Urothelium cell line (cell line): ENCODE results near the gene TPRKB.
"Not testable (repeated sequence)": the region's sequence is repeated elsewhere in the genome, so short reads cannot be mapped to it uniquely, and the experiment has no call there.

ENCODE experiments used
- DNase-seq: peaks from one replicate; pipeline ENCODE4 v3.0.0; 2011; ENCODE audit warnings: low spot score, mixed read lengths
- FAIRE-seq: peaks from 2 replicates; lab custom pipeline; 2011; peaks lifted over from hg19 to GRCh38; lab: Jason Lieb, UNC

Gene TPRKB

DNA sequence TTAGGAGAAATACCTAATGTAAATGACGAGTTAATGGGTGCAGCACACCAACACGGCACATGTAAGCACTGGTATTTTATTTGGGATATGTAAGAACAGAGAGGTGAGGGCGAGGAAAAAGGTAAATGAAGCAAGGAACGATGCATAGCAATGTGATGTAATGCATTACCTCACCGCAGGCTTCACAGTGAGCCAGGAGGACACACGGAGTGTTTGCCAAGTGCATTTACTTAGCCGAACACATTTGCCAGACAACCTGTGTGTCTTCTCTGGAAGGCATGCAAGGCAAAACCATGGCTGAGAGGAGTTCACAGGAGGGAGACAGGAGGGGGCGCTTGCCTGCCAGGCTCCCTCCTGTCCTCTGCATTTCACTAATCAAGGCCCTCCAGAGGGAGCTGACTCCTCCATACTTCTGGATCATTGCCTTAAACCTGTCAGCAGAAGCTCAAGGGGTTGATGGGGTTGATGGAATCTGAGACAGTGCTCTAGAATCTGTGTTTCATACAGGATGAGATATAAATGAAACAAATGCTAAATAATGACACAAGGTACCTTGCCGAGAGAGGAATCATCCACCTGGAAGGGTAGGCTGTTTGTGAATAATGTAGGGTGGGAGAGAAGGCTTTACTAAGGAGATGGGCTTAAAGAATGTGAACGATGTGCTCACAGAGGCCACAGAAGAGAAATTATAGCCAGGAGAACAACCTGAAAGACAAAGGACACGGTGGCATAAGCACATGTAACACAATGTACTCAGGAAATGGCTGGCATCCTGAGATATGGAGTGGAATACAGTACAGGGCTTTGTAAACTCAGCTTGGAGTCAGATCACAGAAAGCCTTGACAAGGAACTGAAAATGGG, 9.1 kb upstream of the TPRKB start:
- FAIRE-seq (no peak), DNase-seq (no peak)

DNA sequence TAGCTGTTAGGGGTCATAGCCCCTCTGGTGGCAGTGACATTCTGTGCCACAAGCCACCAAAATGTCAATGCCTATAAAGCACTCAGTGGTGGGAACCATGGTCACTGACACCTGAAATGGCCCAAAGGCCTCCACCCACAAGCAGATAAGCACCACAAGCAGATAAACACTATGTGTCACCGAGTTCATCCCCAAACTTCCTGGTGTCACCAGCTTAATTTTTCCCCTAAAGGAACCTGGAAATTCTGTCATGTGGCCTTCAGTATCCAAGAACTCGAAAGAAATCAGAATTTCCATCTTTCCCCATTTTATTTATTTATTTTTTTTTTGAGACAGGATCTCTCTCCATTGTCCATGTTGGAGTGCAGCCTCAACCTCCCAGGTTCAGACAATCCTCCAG, 3.6 kb upstream of the TPRKB start:
- no peak for FAIRE-seq
- DNase-seq, result no peak

DNA sequence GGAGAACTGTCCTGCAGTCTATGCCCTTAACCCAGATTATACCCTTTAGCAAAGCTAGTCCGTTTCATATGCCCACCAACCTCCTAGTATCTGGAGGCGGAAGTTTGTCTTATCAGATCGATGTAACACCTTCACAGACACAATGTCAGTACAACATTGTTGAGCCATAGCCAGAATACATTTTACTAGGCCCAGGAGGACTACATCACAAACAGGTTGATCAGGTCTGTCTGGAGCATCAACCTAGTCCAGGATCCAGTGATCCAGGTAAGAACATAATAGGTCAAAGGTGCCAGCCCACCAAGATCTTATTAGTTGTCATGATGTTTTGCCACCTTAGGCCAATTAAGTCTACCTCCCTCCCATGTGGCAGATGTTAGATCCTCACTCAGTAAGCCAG, 2.0 kb upstream of the TPRKB start:
- no peak for DNase-seq

DNA sequence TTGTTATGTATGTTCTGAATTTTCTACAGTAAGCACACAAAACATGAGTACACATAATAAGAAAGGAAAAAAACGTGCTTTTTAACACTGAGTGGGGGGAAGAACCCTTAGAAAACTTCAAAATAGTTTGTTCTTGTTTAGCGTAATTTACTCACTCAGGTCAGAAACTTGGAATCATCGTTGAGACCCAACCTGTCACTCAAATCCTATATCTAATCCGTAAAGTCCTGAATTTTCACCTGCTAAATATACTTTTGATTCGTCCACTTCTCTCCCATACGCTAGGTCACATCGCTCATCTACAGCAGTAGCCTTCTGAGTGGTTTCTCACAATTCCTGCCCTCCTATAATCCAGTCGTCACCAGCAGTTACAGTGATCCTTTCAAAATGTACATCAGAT, 767 bp downstream of the TPRKB start:
- FAIRE-seq, result no peak
- no peak for DNase-seq

More for the DNA sequence above, 2.0 kb upstream of the TPRKB start:
- no peak for FAIRE-seq

DNA sequence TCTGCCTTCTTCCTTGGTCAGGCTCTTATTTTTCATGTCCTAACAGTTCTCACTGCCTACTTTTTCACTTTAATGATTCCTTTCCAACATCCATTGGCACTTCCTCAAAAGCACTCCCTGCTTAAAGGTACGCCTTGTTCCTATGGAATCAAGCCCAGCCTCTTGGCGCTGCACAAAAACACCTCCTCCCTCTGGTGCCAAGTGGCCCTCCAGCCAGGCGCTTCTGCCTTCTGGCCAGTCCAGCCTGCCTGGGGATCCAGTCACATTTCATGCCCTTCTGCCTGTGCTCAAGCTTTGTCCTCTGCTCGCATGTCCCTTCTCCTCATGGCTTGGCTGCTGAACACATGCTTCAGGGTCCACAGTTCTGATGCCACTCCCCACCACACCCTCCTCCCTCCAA, 6.3 kb downstream of the TPRKB start:
- FAIRE-seq (no peak), DNase-seq (no peak)

DNA sequence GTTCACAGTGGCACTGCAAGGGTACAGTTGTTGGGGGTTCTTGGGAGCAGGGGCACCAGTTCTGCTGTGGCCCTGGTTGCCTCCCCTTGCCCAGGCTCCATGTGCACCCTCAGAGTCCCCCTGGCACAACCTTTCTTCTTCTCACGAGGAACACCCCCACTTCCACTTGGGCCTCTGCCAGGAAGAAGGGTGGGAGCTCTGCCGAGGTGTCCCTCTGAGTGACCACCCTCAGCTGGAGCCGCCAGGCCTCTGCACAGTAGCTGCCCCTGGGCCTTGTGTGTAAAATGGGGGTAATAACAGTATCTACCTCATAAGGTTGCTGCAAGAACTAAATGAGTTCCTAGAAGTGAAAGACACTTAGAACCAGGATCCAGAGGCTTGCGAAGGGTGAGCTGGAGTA, 8.4 kb downstream of the TPRKB start:
- DNase-seq, result no peak
- FAIRE-seq, result no peak

DNA sequence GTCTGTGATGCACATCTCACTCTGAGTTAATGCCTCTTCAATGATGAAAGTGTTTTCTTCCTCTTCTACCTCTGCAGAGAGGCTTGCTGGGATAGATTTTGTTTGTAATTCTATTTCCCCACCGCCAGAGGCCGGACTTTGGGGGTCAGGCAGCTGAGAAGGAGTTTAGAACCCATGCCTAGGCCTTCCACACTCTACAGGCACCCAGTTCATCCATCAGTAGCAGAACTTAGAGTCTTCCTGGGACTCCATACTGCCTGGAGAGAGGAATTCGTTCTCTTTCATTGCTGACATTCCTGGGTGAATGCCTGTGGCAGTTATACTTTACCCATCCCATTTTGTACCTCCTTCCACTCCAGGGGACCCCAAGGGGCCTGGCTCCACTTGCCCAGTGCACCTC, 9.1 kb downstream of the TPRKB start:
- no peak for FAIRE-seq

DNA sequence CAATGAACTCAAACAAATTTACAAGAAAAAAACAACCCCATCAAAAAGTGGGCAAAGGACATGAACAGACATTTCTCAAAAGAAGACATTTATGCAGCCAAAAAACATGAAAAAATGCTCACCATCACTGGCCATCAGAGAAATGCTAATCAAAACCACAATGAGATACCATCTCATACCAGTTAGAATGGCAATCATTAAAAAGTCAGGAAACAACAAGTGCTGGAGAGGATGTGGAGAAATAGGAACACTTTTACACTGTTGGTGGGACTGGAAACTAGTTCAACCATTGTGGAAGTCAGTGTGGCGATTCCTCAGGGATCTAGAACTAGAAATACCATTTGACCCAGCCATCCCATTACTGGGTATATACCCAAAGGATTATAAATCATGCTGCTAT, 10.5 kb downstream of the TPRKB start:
- DNase-seq, result not testable (repeated sequence)

More for the DNA sequence above, 9.1 kb downstream of the TPRKB start:
- DNase-seq, result no peak

DNA sequence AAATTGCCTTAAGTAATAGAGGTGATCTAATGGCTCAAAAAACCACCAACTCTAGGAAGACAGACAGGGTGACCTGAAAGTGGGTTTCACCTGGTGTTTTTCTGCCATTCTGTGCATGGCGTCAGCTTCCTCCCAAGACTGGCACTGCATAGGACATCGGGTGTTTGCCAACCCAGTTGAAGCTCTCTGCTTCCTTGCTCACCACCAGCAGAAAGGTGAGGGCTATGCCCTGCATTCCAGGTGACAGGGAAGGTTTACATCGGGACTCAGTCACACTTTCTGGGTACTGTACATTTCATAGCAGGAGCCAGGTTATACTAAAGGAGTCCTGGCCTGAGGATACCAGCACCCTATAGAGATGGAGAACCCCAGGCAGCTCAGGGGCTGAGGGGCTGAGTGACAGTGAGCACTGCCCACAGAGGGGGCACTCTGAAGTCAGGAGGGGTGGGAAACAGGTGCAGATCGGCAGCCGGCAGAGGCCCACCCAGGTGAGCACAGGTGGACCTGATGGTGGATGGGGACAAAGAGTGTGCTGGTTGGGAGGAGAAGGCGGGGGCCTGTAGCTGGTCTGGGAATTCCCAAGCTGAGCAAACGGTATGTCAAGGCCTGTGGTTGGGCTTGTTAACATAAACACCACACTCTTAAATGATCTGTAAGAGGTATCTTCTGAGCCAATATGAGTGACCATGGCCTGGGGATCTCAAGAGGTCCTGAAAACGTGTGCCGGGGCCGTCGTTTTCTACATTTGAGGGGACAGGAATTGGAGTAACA, 18.1 kb downstream of the TPRKB start:
- no peak for FAIRE-seq
- DNase-seq, result no peak

More for the DNA sequence above, 10.5 kb downstream of the TPRKB start:
- FAIRE-seq, result not testable (repeated sequence)

DNA sequence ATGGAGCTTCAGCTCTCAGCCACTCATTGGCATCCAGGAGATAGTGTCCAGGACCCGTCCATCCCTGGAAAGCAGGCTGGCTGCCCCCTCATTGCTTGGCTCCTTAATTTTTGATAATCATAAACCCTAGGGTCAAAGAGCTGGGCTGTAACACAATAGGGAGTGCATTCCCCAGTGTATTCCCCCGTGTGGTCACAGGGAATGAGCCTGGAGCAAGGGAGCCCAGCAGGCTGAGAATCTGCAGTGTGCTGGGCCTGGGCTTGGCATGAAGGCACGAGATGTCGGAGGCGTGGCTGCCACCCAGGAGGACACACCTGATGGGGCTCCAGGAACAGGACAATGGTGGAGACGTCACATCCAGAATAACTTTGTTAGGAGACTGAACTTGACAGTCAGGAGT, 18.7 kb downstream of the TPRKB start:
- FAIRE-seq (no peak), DNase-seq (no peak)

DNA sequence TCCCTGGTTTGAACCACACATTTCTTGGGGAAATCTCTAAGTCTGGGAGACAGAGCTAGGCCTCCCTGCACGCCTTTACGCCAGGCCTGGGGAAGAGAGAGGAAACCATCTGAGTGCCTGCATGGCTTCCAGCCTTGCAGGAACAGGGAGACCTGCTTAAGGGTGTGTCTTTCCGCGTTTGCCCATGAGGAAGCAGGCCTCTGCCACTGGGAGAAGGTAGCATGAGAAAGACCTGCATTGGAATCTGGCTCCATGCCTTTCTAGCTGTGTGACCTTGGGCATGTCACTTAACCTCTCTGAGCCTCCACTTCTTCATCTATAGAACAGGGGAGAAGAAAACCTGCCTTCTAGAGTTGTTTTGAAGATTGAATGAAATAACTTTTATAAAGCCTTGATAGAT, 19.4 kb downstream of the TPRKB start:
- FAIRE-seq, DNase-seq: not testable (repeated sequence)

DNA sequence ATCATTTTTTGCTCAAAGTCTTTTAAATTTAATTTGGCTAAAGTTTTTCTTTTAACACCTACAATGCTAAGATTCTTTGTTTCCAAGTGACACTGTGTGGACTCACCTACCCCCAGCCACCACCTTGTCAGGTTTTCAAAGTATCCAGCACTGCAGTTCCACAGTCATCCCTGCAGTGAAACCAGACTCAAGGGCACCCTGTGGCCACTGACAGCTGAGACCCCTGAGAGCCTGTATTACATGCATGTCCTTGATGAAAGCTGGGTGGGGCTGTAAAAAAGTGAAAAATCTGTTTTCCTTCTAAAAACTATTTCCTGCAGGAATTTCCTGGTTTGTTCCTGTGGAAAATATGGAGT, 19.9 kb downstream of the TPRKB start:
- DNase-seq (no peak), FAIRE-seq (no peak)

DNA sequence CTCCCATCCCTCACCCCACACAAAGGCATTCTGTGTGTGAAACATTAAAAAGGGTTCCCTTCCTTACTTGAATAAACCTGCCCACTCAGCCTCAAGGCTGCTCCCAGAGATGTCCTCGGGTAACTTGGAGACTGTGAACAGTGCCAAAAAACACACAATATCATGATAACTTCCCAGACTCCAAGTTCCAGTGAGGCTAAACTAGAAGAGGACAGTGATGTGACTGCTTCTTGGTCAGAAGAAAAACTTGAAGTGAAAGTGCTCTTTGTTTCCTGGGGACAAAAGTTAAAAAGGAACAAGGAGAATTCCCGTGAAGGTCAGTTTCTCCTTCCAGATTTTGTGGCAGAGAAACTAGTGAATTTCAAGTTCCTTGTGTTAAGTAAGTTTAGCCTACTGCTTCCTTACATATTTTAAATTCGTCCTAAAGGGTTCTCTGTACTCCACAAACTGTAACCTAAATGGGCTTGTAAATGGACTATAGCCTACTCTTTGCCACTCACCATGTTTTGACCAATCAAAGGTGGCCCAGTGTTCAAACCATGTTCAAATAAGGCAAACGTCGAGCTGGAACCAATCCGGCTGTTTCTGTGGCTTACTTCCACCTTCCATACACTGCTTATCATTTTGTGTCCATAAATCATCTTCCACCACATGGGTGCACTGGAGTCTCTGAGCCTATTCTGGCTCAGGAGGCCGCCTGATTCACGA, 20.4 kb downstream of the TPRKB start:
- FAIRE-seq (no peak), DNase-seq (no peak)

DNA sequence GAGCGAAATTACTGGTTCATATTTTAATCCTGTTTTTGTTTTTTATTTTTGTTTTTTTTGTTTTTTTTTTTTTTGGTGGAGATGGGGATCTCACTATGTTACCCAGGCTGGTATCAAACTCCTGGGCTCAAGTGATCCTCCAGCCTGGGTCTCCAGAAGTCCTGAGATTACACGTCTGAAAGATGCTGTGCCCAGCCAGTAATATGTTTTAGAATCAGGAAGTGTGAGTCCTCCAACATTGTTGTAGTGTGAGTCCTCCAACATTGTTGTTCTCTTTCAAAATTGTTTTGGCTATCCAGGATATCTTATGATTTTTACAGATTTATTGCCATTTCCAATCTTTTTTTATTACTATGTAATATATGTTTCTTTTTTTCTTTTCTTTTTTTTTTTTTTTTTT, 23.1 kb downstream of the TPRKB start:
- no peak for DNase-seq
- no peak for FAIRE-seq

DNA sequence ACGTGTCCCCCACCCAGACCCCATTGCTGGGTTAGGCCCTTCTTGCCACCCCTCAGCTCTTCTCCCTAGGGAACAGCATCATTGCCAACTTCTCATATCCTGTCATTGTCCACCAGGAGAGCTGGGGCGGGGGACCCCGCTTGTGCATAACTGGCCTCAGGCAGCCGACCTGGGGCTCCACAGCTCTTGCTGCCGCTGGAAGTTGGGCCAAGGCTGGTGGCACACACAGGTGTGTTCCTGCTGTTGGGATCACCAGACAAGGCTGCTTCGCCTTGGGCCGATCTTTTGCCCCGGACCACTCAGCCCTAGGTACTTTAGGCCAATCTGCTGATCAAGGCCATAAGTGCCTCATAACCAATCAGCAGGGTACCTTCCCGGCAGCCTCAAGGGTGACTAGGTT, 28.6 kb downstream of the TPRKB start:
- no peak for DNase-seq
- no peak for FAIRE-seq

DNA sequence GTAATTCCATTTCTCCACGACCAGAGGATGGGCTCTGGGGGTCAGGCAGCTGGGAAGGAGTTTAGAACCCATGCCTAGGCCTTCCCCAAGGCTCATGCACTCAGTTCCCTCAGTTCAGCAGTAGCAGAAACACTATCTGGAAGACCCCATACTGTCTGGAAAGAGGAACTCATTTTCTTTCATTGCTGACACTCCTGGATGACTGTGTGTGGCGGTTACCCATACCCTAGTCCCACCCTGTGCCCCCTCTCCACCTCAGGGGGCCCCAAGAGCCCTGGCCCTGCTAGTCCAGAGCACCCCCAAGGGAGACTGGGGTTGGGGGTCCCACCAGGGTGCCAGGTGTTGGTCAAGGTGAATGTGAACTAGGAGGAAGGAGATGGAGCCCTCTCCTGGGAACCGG, 29.5 kb downstream of the TPRKB start:
- FAIRE-seq, result no peak

DNA sequence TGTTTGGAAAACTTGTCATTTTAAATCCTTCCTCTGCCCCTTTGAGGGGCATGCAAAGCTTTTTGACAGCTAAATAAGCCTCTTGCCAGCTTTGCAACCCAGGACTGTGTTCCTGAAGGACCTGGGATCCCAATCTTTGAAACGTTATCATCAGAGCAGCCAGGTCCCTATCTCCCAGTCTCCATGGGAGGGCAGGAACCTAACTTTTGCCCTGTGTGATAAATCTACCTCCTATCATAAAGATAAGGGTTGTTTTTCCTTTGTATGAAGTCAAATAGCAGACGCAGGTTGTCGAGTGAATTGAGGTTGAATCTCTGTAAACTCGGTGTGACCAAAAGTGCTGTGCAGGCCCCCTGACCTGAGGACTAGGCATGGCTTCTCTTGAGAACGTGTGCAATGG, 30.1 kb downstream of the TPRKB start:
- no peak for FAIRE-seq
- DNase-seq, result no peak

More for the DNA sequence above, 29.5 kb downstream of the TPRKB start:
- no peak for DNase-seq

DNA sequence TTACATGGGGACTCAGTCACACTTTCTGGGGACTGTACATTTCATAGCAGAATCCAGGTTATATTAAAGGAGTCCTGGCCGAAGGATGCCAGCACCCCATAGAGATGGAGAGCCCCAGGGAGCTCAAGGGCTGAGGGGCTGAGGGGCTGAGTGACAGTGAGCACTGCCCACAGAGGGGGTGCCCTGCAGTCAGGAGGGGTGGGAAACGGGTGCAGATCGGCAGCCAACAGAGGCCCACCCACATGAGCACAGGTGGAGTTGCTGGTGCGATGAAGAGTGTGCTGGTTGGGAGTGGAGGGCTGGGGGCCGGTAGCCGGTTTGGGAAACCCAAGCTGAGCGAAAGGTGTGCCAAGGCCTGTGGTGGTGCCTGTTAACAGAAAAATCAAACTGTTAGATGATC, 32.1 kb downstream of the TPRKB start:
- DNase-seq, result no peak
- FAIRE-seq, result no peak

DNA sequence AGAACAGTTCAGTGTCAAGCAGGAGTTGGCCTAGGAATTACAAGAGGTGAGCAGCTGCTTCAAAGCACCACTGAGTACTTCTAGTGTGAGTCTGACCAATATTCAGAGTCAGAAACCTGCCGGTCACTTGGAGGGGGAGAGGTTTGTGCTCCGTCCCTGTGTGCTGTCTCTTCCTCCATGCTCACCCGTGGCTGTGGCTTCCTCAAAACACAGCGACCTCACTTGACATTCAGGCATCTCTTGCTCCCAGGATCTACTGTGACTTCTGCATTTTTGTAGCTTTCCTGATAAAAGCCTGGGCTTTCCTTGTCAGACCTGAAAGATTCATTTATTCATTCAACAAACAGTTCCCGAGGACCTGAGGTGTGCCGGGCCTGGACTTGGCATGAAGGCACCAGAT, 32.9 kb downstream of the TPRKB start:
- FAIRE-seq, result no peak

DNA sequence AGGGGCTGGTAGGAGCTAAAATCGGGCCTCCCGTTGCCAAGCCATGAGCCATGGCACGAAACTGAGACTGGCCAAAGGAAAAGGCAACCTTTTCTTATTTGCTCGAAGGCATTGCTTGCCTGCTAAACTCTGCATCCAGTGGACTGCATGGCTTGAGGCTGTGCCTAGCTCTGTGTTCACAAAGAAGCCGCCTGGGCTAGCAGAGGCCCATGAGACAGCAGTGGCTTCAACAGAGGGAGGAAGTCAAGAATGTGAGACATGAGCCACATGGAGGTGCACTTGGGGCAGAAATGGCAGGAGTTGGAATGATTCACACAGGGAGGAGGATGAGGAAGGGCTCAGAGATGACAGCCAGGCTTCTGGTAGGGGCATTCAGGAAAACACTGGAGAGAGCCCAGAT, 33.5 kb downstream of the TPRKB start:
- FAIRE-seq, result no peak
- no peak for DNase-seq

More for the DNA sequence above, 32.9 kb downstream of the TPRKB start:
- DNase-seq, result no peak

DNA sequence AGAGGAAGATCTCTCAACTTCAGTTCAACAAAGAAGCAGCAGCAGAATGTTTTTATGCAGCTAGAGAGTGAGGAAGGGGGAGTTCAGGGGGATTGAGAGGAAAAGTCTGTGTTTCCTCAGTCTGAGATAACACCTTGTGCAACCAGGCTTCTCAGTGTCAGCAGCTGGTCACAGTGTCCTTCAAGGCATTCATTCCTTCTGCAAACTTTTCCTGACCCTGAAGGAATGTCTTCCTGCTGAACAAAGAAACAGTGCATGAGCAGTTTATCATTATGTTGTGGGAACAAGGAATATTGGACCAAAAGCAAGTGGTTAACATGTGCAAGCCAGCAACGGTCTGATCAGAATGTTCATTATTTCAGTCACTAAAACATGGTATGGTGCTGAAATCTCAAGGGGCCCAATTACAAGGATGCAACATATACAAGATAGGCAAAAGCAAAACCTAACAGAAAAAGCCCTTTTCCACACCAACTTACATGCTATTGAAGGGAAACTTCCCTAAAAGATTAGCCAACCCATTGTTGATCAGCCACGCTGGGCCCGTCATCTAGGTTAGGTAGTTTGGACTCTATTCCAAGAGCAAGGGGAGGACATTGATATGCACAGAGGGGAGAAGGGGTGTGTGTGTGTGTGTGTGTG, 34.2 kb downstream of the TPRKB start:
- peak; percentile 82 for FAIRE-seq

More for the DNA sequence above, 34.2 kb downstream of the TPRKB start:
- DNase-seq, result not testable (repeated sequence)
